ENCODE measurements around the gene TMED9. TPM values are rescaled to one million over a fixed set of nuclear protein-coding genes. Genes with fewer than 3 reads are reported as not detected.

The TMED9 gene
- total RNA-seq, 1 donor from 2014 or later = 102 TPM

DNA sequence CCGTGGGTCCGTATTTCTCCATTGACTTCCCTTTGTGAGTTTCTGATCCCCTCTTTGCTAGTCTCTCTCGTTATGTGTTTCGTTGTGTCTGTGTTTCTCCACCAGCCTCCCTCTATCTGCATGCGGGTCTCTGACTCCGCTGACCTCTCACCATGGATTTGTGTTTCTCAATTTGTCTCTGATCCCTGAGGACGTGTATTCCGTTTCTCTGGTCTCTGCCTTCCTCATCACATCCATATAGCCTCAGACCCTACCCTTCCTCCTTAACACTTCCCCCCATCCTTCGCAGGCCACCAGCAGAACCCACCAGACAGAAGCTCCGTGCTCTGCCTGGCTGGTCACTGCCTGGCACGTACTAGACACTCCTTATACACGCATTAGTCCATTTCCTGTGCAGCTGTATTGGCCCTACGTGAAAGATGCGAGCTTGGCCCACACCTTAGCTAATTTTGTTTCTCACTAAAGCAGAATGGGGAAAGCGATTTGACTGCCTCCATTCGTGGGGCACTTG is 8.6 kb downstream of the TMED9 start:
- no peak for DNase-seq (ENCODE audit: low read depth)
- peak overlapping the region; percentile 64 for H3K4me3 ChIP-seq (ENCODE audit: low read depth, low read length)
- TF ChIP-seq, protein P1, sequence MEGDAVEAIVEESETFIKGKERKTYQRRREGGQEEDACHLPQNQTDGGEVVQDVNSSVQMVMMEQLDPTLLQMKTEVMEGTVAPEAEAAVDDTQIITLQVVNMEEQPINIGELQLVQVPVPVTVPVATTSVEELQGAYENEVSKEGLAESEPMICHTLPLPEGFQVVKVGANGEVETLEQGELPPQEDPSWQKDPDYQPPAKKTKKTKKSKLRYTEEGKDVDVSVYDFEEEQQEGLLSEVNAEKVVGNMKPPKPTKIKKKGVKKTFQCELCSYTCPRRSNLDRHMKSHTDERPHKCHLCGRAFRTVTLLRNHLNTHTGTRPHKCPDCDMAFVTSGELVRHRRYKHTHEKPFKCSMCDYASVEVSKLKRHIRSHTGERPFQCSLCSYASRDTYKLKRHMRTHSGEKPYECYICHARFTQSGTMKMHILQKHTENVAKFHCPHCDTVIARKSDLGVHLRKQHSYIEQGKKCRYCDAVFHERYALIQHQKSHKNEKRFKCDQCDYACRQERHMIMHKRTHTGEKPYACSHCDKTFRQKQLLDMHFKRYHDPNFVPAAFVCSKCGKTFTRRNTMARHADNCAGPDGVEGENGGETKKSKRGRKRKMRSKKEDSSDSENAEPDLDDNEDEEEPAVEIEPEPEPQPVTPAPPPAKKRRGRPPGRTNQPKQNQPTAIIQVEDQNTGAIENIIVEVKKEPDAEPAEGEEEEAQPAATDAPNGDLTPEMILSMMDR (conservative IDR thresholded peaks at IDR 0.05; ENCODE audit: low read depth, low read length) = no peak

DNA sequence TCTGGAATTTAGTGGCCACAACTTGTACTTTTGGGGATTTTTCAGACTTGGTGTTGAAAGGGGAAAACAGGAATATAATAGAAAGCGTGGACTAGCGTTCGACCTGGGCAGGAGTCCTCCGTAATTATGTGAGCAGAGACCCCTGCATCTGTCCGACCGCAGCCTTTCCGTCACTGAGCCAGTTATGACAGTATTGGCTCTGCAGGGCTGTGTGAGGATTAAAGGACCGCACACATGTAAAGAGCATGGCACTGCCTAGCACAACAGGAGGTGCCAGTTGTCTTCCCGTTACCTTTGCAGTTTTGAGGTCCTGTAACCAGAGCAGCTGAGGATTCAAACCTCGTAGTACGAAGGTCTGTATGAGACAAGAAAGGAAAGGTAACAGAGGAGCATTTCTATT is 9.1 kb downstream of the TMED9 start:
- no peak for DNase-seq (ENCODE audit: low read depth)
- H3K4me3 ChIP-seq (ENCODE audit: low read depth, low read length) = peak overlapping the region; percentile 64
- TF ChIP-seq, protein P1 (conservative IDR thresholded peaks at IDR 0.05; ENCODE audit: low read depth, low read length) = no peak

DNA sequence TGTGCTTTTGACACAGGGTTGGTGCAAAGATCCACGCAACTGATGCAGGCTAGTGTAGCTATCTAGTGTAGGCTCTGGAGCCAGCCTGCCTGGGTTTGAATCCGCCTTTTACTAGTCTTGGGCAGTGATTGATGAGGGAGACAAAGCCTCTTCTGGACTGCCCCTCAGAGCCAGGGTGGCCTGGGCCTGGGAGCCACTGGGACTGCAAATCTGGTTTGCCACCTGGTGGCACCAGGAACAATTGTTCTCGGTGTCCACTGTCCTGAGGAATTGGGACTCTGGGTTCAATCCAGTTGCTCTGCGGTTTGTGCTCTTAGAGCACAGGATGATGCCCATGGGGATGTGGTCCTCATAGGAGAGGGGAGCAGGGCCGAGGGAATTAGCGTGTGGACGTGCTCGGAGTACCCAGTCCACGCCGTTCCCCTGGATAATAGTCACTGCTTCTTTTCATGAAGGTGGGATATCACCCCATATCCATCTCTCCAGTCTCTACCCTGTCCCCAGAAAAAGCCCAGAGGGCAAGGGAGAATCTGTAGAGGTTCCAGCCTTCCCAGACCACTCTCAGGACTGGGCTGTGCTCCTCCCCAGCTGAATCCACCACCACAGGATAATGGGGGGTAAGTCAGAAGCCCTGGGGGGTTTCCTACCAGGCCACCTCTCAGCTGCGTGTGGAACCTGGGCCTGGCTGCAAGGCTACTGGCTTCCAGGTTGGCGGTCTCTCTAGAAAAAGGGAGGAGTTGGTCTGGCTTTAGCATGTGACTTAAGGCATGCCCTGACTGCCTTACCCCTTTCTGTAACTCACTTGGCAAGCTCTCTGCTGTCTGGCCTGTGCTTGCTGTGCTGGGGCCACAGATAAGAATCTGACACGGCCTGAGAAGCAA is 9.8 kb downstream of the TMED9 start:
- no peak for DNase-seq (ENCODE audit: low read depth)
- H3K4me3 ChIP-seq (ENCODE audit: low read depth, low read length) = no peak overlapping the region
- TF ChIP-seq, protein P1 (conservative IDR thresholded peaks at IDR 0.05; ENCODE audit: low read depth, low read length) = peak; percentile 26

DNA sequence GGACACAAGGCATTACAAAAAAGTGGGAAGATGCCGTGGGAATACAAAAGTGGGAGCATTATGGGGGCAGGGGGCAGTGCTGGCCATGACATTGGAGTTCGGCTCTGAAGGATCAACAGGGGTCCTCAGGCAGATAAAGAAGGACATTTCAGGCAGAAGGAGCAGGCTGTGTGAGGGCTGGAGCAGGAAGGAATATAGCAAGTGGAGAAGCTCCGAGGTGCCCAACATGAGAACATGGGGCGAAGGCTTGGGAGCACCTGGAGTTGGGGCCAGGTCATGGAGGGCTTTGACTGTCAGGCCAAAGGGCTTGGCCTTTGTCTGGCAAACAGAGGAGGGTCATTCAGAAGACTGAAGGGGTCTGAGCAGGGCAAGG is 10.4 kb downstream of the TMED9 start:
- TF ChIP-seq, protein P1 (conservative IDR thresholded peaks at IDR 0.05; ENCODE audit: low read depth, low read length) = no peak
- DNase-seq (ENCODE audit: low read depth) = no peak
- H3K4me3 ChIP-seq (ENCODE audit: low read depth, low read length) = no peak overlapping the region

DNA sequence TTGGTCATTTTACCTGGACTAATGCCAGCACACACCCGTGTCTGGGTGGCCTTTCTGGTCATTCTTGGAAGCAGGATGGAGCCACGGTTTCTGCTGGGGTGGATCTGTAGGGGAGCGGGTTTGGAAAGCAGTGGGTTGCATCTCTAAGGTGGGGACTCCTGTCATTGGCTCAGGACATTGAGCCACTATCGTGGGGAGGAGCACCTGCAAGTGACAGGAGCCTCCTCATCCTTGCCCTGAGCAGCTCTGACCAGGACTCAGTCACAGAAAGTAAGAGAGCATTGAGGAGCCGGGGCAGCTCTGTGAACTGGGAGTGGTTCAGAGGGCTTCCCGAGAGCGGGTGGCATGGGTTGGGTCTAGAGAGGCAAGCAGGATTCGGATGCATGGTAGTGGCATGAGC is 11.6 kb downstream of the TMED9 start:
- TF ChIP-seq, protein P1 (conservative IDR thresholded peaks at IDR 0.05; ENCODE audit: low read depth, low read length) = no peak
- no peak overlapping the region for H3K4me3 ChIP-seq (ENCODE audit: low read depth, low read length)
- no peak for DNase-seq (ENCODE audit: low read depth)

DNA sequence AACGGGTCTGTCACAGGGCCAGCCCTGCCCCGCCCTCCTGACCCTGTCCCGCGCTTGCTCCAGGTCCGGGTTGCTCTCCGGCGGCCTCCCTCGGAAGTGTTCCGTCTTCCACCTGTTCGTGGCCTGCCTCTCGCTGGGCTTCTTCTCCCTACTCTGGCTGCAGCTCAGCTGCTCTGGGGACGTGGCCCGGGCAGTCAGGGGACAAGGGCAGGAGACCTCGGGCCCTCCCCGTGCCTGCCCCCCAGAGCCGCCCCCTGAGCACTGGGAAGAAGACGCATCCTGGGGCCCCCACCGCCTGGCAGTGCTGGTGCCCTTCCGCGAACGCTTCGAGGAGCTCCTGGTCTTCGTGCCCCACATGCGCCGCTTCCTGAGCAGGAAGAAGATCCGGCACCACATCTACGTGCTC is 12.1 kb downstream of the TMED9 start:
- H3K4me3 ChIP-seq (ENCODE audit: low read depth, low read length) = no peak overlapping the region
- DNase-seq (ENCODE audit: low read depth) = no peak
- TF ChIP-seq, protein P1 (conservative IDR thresholded peaks at IDR 0.05; ENCODE audit: low read depth, low read length) = no peak

DNA sequence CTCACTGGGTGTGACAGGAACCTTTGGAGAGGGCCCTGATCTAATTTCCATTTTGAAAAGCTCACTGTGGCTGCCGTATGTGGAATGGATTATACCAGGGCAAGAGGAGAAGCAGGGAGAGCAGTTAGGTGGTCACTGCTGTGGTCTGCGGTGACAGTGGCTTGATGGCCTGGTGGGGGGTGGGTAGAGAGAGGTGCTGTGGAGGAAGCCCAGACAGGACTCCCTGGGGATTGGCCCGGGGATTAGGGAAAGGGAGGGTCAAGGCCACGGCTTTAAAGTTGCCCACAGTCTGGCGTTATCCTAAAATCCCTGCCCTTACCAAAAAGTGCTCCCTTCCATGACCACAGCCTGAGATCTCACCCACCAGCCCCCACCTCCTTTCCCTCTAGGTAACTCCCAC is 12.7 kb downstream of the TMED9 start:
- no peak overlapping the region for H3K4me3 ChIP-seq (ENCODE audit: low read depth, low read length)
- TF ChIP-seq, protein P1 (conservative IDR thresholded peaks at IDR 0.05; ENCODE audit: low read depth, low read length) = no peak
- no peak for DNase-seq (ENCODE audit: low read depth)

Measured in epithelial cell of proximal tubule (primary cell).